PC-3 (cell line): Measurements from ENCODE around the gene IFT57.

Experiments used
- CTCF ChIP-seq: fragments of 300-600 bp; sonication (generic); conservative IDR thresholded peaks from 2 replicates; pipeline ENCODE4 v1.5.1; 2017; ENCODE audit warnings: antibody characterized with exemption, low read depth, mild to moderate bottlenecking, low read length
- EZH2 ChIP-seq: fragments of 300-600 bp; sonication (generic); IDR thresholded peaks from one replicate; pipeline ENCODE4 v1.6.1; 2017; ENCODE audit warnings: antibody characterized with exemption, mild to moderate bottlenecking, low read length; ENCODE audit not compliant: unreplicated experiment
- EZH2phosphoT487 ChIP-seq: fragments of 300-600 bp; sonication (generic); IDR thresholded peaks from 2 replicates; pipeline ENCODE4 v1.6.1; 2018; ENCODE audit warnings: mild to moderate bottlenecking, antibody characterized with exemption, low read length, borderline replicate concordance

GRCh38 chr3:108180194-108180593 is 42.0 kb downstream of the IFT57 start:
- no peak for TF ChIP-seq EZH2
- TF ChIP-seq CTCF = no peak
- no peak for TF ChIP-seq EZH2phosphoT487
